ENCODE results near the gene VKORC1L1.
"Not testable (repeated sequence)": the region's sequence is repeated elsewhere in the genome, so short reads cannot be mapped to it uniquely, and the experiment has no call there.

Gene VKORC1L1

GRCh38 chr7:65945787-65946186 is 72.9 kb downstream of the VKORC1L1 start:
- DNase-seq = not testable (repeated sequence)

- DNase-seq = no peak
Observed at GRCh38 chr7:65946904-65947303, 74.0 kb downstream of the VKORC1L1 start.

GRCh38 chr7:65951837-65952578 is 79.1 kb downstream of the VKORC1L1 start:
- no peak for DNase-seq

- DNase-seq = no peak
Observed at GRCh38 chr7:65953001-65953720, 80.3 kb downstream of the VKORC1L1 start.

GRCh38 chr7:65953890-65954450 is 81.1 kb downstream of the VKORC1L1 start:
- no peak for DNase-seq

- DNase-seq = no peak
Observed at GRCh38 chr7:65955718-65956117, 82.8 kb downstream of the VKORC1L1 start.

GRCh38 chr7:65960351-65961074 is 87.6 kb downstream of the VKORC1L1 start:
- DNase-seq = no peak

- no peak for DNase-seq
Observed at GRCh38 chr7:65962033-65962432, 89.2 kb downstream of the VKORC1L1 start.

- not testable (repeated sequence) for DNase-seq
Observed at GRCh38 chr7:65964671-65965070, 91.8 kb downstream of the VKORC1L1 start.

GRCh38 chr7:65966146-65966545 is 93.3 kb downstream of the VKORC1L1 start:
- no peak for DNase-seq

GRCh38 chr7:65967361-65968155 is 94.7 kb downstream of the VKORC1L1 start:
- no peak for DNase-seq

GRCh38 chr7:65968256-65969185 is 95.6 kb downstream of the VKORC1L1 start:
- no peak for DNase-seq

- DNase-seq = no peak
Observed at GRCh38 chr7:65971021-65971420, 98.1 kb downstream of the VKORC1L1 start.

GRCh38 chr7:65972976-65973375 is 100.1 kb downstream of the VKORC1L1 start:
- no peak for DNase-seq

- DNase-seq = no peak
Observed at GRCh38 chr7:65974191-65974801, 101.4 kb downstream of the VKORC1L1 start.

- DNase-seq = no peak
Observed at GRCh38 chr7:65974876-65975275, 102.0 kb downstream of the VKORC1L1 start.

- no peak for DNase-seq
Observed at GRCh38 chr7:65975814-65976445, 103.1 kb downstream of the VKORC1L1 start.

- DNase-seq = no peak
Observed at GRCh38 chr7:65976659-65977196, 103.9 kb downstream of the VKORC1L1 start.

GRCh38 chr7:65978891-65979582 is 106.2 kb downstream of the VKORC1L1 start:
- no peak for DNase-seq
